ENCODE measurements around the gene SLC22A15. TPM values are rescaled to one million over a fixed set of nuclear protein-coding genes. Genes with fewer than 3 reads are reported as not detected.

The SLC22A15 gene
- polyA plus RNA-seq, 1 donor (not counting 4 experiments of a cell fraction or from before 2014, with no cell fraction given) = 14.9 TPM

- Histone ChIP-seq H3K27me3 (ENCODE audit: control insufficient read depth, extremely low read depth, insufficient read depth, low read length) (no peaks in the 10 kb centered on the region), H3K9me1 (ENCODE audit: control insufficient read depth, extremely low read depth, insufficient read depth, low read length) (no peaks in the 10 kb centered on the region), H3K9me3 (ENCODE audit: control insufficient read depth, low read depth, low read length) (no peaks in the 10 kb centered on the region), H2AFZ (ENCODE audit: control insufficient read depth, low read length) (no peak overlapping the region), H3K36me3 (ENCODE audit: control insufficient read depth in 2 of 2, extremely low read depth in 1 of 2, insufficient read depth in 2 of 2, low read length in 2 of 2) (peaks cover 22 to 61% of the 10 kb centered on the region in 2 experiments), H3K4me2 (ENCODE audit: control insufficient read depth, extremely low read depth, insufficient read depth, low read depth, low read length) (peak overlapping the region; percentile 25), H3K9ac (ENCODE audit: control insufficient read depth, extremely low read depth, insufficient read depth, low read length) (peak overlapping the region; percentile 45), H3K79me2 (ENCODE audit: control insufficient read depth, insufficient read depth, low read length) (no peaks in the 10 kb centered on the region), H4K20me1 (ENCODE audit: control insufficient read depth, extremely low read depth, insufficient read depth, low read length) (no peaks in the 10 kb centered on the region), H3K4me1 (ENCODE audit: control insufficient read depth, extremely low read depth, insufficient read depth, low read length) (peaks cover 12% of the 10 kb centered on the region), H3K4me3 (ENCODE audit: control insufficient read depth in 2 of 3, extremely low read depth in 1 of 3, insufficient read depth in 2 of 3, low read depth in 1 of 3, low read length in 3 of 3) (no peak overlapping the region), H3K27ac (ENCODE audit: control insufficient read depth, insufficient read depth, low read length) (peak overlapping the region; percentile 90)
- FAIRE-seq = no peak
- dilution Hi-C loops (cut with MboI; ENCODE audit: extremely low pct_ligation_motif_present, low sequenced_read_pairs) = no loop called here
- DNase-seq (ENCODE audit: low read depth, low spot score) = no peak
- TF ChIP-seq EZH2 (IDR thresholded peaks at IDR 0.05; ENCODE audit: low read length) (no peak), CTCF (optimal IDR thresholded peaks at IDR 0.05 in 1 of 3, IDR thresholded peaks at IDR 0.05 in 1 of 3, conservative IDR thresholded peaks at IDR 0.05 in 1 of 3; ENCODE audit: extremely low read depth in 1 of 3, insufficient read depth in 2 of 3, low read length in 3 of 3) (no peak)
Measured at GRCh38 chr1:116066868-116067565, 90.7 kb downstream of the SLC22A15 start.

- H3K9ac ChIP-seq (ENCODE audit: control insufficient read depth, extremely low read depth, insufficient read depth, low read length) = peak overlapping the region; percentile 45
- H4K20me1 ChIP-seq (ENCODE audit: control insufficient read depth, extremely low read depth, insufficient read depth, low read length) = no peaks in the 10 kb centered on the region
- no peak overlapping the region for H2AFZ ChIP-seq (ENCODE audit: control insufficient read depth, low read length)
- dilution Hi-C loops (cut with MboI; ENCODE audit: extremely low pct_ligation_motif_present, low sequenced_read_pairs) = no loop called here
- H3K79me2 ChIP-seq (ENCODE audit: control insufficient read depth, insufficient read depth, low read length) = no peaks in the 10 kb centered on the region
- no peak for DNase-seq (ENCODE audit: low read depth, low spot score)
- H3K4me3 ChIP-seq (ENCODE audit: control insufficient read depth in 2 of 3, extremely low read depth in 1 of 3, insufficient read depth in 2 of 3, low read depth in 1 of 3, low read length in 3 of 3) = no peak overlapping the region
- H3K9me1 ChIP-seq (ENCODE audit: control insufficient read depth, extremely low read depth, insufficient read depth, low read length) = no peaks in the 10 kb centered on the region
- TF ChIP-seq CTCF (optimal IDR thresholded peaks at IDR 0.05 in 1 of 3, IDR thresholded peaks at IDR 0.05 in 1 of 3, conservative IDR thresholded peaks at IDR 0.05 in 1 of 3; ENCODE audit: extremely low read depth in 1 of 3, insufficient read depth in 2 of 3, low read length in 3 of 3) = no peak
- TF ChIP-seq EZH2 (IDR thresholded peaks at IDR 0.05; ENCODE audit: low read length) = no peak
- H3K36me3 ChIP-seq (ENCODE audit: control insufficient read depth in 2 of 2, extremely low read depth in 1 of 2, insufficient read depth in 2 of 2, low read length in 2 of 2) = peaks cover 20 to 56% of the 10 kb centered on the region in 2 experiments
- H3K4me2 ChIP-seq (ENCODE audit: control insufficient read depth, extremely low read depth, insufficient read depth, low read depth, low read length) = peak overlapping the region; percentile 25
- no peaks in the 10 kb centered on the region for H3K27me3 ChIP-seq (ENCODE audit: control insufficient read depth, extremely low read depth, insufficient read depth, low read length)
- no peaks in the 10 kb centered on the region for H3K9me3 ChIP-seq (ENCODE audit: control insufficient read depth, low read depth, low read length)
- H3K27ac ChIP-seq (ENCODE audit: control insufficient read depth, insufficient read depth, low read length) = peak overlapping the region; percentile 90
- no peak for FAIRE-seq
- peaks cover 12% of the 10 kb centered on the region for H3K4me1 ChIP-seq (ENCODE audit: control insufficient read depth, extremely low read depth, insufficient read depth, low read length)
Measured at GRCh38 chr1:116067566-116067890, 91.2 kb downstream of the SLC22A15 start.

Data from keratinocyte (primary cell).